BE2C (cell line): ENCODE results near the gene KRTAP10-12.

ENCODE experiments used
- DNase-seq: peaks from one replicate; pipeline ENCODE4 v3.0.0-alpha.2; 2020
- H3K27me3 ChIP-seq: fragments of 250-450 bp; sonication (Bioruptor Pico); 2 replicates; pipeline ENCODE4 v1.5.1; 2020; ENCODE audit warnings: mild to moderate bottlenecking
- H3K36me3 ChIP-seq: fragments of 250-450 bp; sonication (Bioruptor Pico); 2 replicates; pipeline ENCODE4 v1.5.1; 2020; ENCODE audit warnings: mild to moderate bottlenecking
- H3K4me1 ChIP-seq: fragments of 250-450 bp; sonication (Bioruptor Pico); 2 replicates; pipeline ENCODE4 v1.5.1; 2020
- H3K4me3 ChIP-seq: 2 replicates; pipeline ENCODE4 v1.5.1; 2011; ENCODE audit warnings: low read depth, low read length
- H3K9me3 ChIP-seq: fragments of 250-450 bp; sonication (Bioruptor Pico); 2 replicates; pipeline ENCODE4 v1.5.1; 2020
- TF ChIP-seq, protein P1 (sequence below): IDR thresholded peaks from 2 replicates; pipeline ENCODE4 v1.5.1; 2012; ENCODE audit warnings: mild to moderate bottlenecking, low read depth, low read length

KRTAP10-12 gene

DNA sequence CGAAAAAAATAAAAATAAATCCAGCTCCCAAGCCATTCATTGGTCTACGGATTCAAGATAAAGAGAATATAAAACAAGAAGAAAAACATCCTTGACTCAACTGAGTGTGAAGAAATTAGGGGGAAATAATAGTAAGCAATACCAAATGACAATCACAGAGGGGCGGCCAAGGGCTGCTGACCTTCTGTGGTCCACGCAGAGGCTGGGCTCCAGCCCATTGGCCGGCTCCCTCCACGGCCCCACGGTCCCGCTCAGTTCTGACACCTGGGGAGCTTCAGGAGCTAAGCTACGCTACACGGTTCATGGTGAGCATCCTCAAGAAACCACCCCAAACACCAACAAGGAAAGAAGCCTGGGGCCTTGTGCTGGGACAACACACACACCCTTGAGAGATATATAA is 400 bp upstream of the KRTAP10-12 start:
- Histone ChIP-seq H3K4me1 (no peaks in the 10 kb centered on the region), H3K36me3 (no peaks in the 10 kb centered on the region), H3K4me3 (no peak overlapping the region), H3K9me3 (no peaks in the 10 kb centered on the region), H3K27me3 (peaks cover 81% of the 10 kb centered on the region)
- TF ChIP-seq, protein P1, sequence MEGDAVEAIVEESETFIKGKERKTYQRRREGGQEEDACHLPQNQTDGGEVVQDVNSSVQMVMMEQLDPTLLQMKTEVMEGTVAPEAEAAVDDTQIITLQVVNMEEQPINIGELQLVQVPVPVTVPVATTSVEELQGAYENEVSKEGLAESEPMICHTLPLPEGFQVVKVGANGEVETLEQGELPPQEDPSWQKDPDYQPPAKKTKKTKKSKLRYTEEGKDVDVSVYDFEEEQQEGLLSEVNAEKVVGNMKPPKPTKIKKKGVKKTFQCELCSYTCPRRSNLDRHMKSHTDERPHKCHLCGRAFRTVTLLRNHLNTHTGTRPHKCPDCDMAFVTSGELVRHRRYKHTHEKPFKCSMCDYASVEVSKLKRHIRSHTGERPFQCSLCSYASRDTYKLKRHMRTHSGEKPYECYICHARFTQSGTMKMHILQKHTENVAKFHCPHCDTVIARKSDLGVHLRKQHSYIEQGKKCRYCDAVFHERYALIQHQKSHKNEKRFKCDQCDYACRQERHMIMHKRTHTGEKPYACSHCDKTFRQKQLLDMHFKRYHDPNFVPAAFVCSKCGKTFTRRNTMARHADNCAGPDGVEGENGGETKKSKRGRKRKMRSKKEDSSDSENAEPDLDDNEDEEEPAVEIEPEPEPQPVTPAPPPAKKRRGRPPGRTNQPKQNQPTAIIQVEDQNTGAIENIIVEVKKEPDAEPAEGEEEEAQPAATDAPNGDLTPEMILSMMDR, result no peak
- DNase-seq, result no peak

DNA sequence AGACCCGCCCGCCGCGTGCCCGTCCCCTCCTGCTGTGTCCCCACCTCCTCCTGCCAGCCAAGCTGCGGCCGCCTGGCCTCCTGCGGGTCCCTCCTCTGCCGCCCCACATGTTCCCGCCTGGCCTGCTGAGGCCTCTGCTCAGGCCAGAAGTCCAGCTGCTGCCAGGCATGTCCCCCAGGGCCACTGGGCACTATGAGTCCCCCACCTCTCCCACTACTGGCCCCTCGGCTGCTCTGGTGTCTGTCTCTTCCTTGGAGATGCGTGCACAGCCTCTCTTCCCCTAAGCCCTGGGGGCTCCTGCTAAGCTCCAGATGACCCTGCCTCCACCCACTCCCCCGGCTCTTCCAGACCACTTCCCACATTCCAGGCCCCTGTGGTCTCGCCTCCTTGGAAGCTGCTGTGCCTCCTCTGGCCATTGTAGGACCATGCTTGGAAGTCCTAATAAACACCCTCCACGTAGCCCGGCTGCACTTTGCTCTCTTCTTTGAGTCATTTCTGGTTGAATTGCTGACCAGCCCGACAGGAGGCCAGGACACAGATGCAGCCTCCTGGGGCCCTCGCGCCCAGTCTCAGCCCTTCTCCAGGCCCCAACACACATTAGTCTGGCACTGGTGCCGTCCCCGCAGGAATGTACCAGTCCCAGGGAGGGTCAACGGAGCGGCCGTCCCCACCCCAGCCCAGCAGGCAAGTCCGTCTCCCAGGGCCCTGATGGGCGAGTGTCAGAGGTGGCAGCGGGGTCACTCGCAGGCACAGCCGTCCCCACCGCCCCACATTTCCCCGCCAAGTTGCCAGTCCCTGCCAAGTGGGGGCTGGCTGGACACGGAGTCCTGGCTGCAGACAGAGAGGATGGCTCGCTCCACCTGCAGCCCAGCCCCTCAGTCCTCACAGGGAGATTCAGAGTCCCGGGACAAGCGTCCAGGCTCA is 1.1 kb downstream of the KRTAP10-12 start:
- DNase-seq, result no peak
- Histone ChIP-seq H3K4me3 (no peak overlapping the region), H3K27me3 (peaks cover 96% of the 10 kb centered on the region), H3K4me1 (no peaks in the 10 kb centered on the region), H3K9me3 (no peaks in the 10 kb centered on the region), H3K36me3 (no peaks in the 10 kb centered on the region)
- TF ChIP-seq, protein P1, result no peak

DNA sequence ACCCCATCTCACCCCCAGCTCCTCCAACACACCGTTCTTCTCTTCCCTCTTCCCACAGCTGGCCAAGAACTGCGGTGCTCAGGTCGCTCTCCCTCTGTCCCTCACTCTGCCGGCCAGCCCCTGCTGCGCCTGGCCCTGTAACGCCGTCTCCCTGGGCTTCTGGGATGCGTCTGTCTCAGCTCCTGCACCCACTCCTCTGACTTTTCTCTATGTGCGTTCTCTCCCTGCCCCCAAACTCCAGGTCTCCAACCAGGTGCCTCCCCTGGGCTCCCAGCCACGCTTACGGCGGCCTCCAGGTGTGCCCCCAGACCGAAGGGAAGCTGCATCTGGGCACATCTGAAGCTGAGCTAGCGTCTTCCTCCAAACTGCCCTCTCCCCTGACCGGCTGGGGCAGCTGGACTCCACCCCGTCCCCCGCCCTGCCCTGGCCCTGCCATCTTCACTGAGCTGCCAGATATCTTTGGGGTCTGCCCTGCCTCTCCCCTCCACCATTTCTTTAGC is 2.6 kb downstream of the KRTAP10-12 start:
- TF ChIP-seq, protein P1, result no peak
- Histone ChIP-seq H3K36me3 (no peaks in the 10 kb centered on the region), H3K9me3 (no peaks in the 10 kb centered on the region), H3K4me1 (no peaks in the 10 kb centered on the region), H3K27me3 (peaks cover 100% of the 10 kb centered on the region), H3K4me3 (no peak overlapping the region)
- DNase-seq, result no peak

DNA sequence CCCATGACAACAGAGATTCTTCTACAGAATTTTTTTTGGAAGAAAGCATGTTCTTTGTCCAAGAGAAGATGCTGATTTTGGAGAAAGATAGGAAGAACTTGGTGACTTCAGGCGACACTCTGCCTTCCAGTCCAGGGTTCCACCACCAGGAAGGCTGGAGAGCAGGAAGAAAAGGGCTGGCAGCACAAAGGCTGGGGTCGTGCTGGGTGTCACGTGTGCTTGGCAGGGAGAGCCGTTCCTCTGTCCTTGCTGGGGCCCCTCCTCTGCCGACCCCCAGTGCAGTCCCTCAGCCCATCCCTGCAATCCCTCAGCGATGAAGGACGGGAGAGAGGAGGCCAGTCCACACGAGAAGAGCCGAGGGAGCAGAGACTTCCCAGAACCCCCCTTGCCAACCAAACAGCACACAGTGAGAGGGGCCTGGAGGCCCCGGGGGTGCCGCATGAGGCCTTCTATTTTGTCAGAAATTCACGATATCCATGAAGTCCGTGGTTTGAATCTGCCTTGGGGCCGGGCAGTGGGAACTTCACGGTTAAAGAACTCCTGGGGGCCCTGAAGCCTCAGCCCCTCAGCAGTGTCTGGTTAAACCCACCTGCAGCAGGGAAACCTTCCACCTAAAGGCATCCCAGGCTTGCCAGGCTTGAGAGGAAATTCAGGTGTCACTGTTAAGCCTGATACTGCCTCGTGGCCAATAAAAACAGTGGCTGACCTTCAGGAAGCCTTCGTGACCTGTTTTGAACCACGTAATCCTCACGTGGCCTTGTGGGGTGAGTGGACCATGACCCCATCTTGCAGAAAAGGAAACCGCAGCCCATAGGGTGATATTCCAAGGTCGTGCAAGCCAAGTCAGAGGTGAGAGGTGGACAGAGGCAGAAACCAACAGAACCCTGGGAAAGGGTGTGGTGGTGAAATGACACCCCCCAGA is 3.4 kb downstream of the KRTAP10-12 start:
- H3K36me3 ChIP-seq, result no peaks in the 10 kb centered on the region
- H3K4me1 ChIP-seq, result no peaks in the 10 kb centered on the region
- H3K4me3 ChIP-seq, result no peak overlapping the region
- no peak for DNase-seq
- H3K27me3 ChIP-seq, result peaks cover 96% of the 10 kb centered on the region
- H3K9me3 ChIP-seq, result no peaks in the 10 kb centered on the region
- TF ChIP-seq, protein P1, result no peak

DNA sequence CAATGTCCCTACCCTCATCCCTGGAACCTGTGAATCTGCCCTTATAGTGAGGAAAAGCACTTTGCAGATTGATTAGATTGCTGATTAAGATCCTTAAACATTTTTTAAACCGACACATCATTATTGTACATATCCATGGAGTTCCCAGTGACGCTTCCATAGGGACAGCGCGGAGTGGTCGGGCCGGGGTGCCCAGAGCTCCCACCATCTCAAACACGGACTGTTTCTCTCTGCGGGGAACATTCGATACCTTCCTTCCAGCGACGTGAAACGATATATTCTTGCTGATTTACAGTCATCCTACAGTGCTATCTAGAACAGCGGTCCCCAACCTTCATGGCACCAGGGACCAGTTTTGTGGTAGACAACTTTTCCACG is 4.0 kb downstream of the KRTAP10-12 start:
- Histone ChIP-seq H3K36me3 (no peaks in the 10 kb centered on the region), H3K4me3 (no peak overlapping the region), H3K9me3 (no peaks in the 10 kb centered on the region), H3K27me3 (peaks cover 92% of the 10 kb centered on the region), H3K4me1 (no peaks in the 10 kb centered on the region)
- TF ChIP-seq, protein P1, result no peak
- DNase-seq, result no peak
